Measurements from ENCODE around the gene MCHR2. TPM values are rescaled to one million over a fixed set of nuclear protein-coding genes. Genes with fewer than 3 reads are reported as not detected.

Gene MCHR2
- total RNA-seq, 4 donors from 2014 or later: not detected

DNA sequence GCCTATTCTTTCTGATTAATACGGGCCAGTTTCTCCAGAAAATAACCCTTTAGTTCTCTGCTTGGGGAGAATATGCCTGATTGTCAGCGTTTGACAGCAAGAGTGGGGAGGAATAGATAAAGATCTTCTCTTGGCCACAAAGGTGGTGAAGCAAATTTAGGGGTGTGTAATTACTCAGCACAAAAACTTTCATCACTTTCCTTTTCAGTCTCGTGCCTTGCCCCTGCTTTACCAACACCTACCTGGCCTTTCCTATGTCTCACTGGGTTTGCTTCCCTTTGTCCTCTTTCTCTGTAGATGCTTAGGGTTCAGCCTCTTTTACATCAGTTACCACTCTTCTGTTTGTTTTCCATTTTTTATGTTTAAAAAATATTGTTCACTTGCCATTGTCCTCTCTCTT, 99.2 kb downstream of the MCHR2 start:
- DNase-seq (ENCODE audit: low spot score in 2 of 2): no peak
- intact Hi-C loops (cut with DNase I; ENCODE audit: low total_unique reads): no loop called here
- no peak for TF ChIP-seq POLR2A (IDR thresholded peaks at IDR 0.05)
- TF ChIP-seq, protein P1, sequence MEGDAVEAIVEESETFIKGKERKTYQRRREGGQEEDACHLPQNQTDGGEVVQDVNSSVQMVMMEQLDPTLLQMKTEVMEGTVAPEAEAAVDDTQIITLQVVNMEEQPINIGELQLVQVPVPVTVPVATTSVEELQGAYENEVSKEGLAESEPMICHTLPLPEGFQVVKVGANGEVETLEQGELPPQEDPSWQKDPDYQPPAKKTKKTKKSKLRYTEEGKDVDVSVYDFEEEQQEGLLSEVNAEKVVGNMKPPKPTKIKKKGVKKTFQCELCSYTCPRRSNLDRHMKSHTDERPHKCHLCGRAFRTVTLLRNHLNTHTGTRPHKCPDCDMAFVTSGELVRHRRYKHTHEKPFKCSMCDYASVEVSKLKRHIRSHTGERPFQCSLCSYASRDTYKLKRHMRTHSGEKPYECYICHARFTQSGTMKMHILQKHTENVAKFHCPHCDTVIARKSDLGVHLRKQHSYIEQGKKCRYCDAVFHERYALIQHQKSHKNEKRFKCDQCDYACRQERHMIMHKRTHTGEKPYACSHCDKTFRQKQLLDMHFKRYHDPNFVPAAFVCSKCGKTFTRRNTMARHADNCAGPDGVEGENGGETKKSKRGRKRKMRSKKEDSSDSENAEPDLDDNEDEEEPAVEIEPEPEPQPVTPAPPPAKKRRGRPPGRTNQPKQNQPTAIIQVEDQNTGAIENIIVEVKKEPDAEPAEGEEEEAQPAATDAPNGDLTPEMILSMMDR (IDR thresholded peaks at IDR 0.05): no peak
- no peak overlapping the region for H3K4me3 ChIP-seq (ENCODE audit: low read depth, poor library complexity, severe bottlenecking)
- WGBS, 2 donors: 67 to 86% methylated on average over 3 of the region's 3 CpGs

DNA sequence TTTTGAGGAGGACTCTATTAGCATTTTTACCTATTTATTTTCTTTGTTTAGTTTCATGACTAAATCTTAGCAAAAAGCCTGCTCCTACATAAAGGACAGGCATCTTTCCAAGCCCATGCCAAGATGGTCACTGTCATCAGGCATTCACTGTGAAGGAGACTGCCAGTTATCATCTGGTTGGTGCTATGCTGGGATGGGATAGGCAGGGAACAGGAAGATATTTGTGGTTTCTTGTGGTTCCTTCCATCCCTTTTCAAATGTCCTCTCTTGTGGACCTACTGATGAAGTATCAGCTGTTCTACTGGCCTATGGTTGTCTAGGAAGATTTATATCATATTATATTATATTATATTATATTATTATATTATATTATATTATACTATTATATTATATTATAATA, 107.0 kb downstream of the MCHR2 start:
- DNase-seq (ENCODE audit: low spot score in 2 of 2): no peak
- no peak for TF ChIP-seq POLR2A (IDR thresholded peaks at IDR 0.05)
- TF ChIP-seq, protein P1 (IDR thresholded peaks at IDR 0.05): no peak
- intact Hi-C loops (cut with DNase I; ENCODE audit: low total_unique reads): no loop called here
- H3K4me3 ChIP-seq (ENCODE audit: low read depth, poor library complexity, severe bottlenecking): no peak overlapping the region

DNA sequence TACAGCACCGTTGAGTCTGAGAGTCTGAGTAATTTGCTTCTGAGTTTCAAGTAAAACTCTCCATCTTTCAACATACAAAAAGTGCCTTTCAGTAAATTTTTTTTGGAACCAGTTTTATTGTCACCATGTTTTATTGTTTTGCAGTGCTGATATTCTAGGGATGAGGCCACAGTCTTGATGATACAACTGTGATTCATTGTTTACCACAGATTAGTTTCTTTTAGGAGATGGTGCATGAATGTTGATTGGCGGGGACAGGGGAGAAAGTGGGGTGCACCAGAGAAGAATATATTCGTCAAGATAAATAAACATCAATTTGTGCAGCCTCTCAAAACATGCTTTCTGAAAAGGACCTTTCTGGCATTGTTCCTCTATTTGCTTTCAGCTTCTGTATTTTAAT, 109.0 kb downstream of the MCHR2 start:
- DNase-seq (ENCODE audit: low spot score in 2 of 2): no peak
- intact Hi-C loops (cut with DNase I; ENCODE audit: low total_unique reads): no loop called here
- TF ChIP-seq, protein P1 (IDR thresholded peaks at IDR 0.05): no peak
- no peak for TF ChIP-seq POLR2A (IDR thresholded peaks at IDR 0.05)
- WGBS, 2 donors: 59 to 61% methylated on average over 3 of the region's 3 CpGs
- no peak overlapping the region for H3K4me3 ChIP-seq (ENCODE audit: low read depth, poor library complexity, severe bottlenecking)

DNA sequence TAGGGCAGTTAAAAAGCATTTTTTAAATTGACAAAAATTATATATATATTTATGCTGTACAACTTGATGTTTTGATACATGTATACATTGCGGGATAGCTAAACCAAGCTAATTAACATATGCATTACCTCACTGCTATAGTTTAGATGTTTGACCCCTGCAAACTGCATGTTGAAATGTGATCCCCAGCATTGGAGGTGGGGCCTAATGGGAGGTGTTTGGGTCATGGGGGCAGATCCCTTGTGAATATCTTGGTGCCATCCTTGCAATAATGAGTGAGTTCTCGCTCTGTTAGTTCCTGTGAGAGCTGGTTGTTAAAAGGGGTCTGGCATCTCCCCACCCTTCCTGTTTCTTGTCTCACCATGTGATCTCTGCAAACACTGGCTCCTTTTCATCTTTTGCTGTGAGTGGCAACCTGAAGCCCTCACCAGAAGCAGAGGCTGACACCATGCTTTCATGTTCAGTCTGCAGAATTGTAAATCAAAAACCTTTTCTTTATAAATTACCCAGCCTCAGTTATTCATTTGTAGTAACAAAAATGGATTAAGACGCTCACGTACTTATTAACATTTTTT, 111.8 kb downstream of the MCHR2 start:
- WGBS, 2 donors: 77 to 78% methylated on average over 4 of the region's 4 CpGs
- intact Hi-C loops (cut with DNase I; ENCODE audit: low total_unique reads): no loop called here
- no peak for DNase-seq (ENCODE audit: low spot score in 2 of 2)
- no peak overlapping the region for H3K4me3 ChIP-seq (ENCODE audit: low read depth, poor library complexity, severe bottlenecking)
- TF ChIP-seq, protein P1 (IDR thresholded peaks at IDR 0.05): no peak
- no peak for TF ChIP-seq POLR2A (IDR thresholded peaks at IDR 0.05)

DNA sequence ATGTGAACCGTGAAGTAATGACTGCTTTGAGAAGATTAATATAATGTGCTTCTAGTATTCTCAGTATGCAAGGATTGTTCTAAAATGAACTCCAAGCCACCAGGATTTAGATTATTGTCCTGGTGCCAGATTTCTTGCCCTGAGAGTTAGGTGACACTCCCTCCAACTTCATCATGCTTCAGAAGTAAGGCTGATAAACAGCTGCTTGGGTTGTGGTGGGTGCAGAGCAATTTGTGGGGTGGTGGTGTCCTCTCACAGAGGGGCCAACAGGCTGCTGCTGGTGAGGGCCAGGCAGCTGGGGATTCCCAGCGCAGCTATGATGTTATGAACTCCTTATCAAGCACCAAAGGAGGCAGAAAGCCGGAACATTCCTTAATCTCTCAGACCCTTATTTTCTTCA, 114.6 kb downstream of the MCHR2 start:
- intact Hi-C loops (cut with DNase I; ENCODE audit: low total_unique reads): loop anchor here (10.0 kb wide), 1 partner anchor 215 kb away; no protein-coding TSS in a partner anchor
- DNase-seq (ENCODE audit: low spot score in 2 of 2): no peak
- TF ChIP-seq POLR2A (IDR thresholded peaks at IDR 0.05): no peak
- TF ChIP-seq, protein P1 (IDR thresholded peaks at IDR 0.05): no peak
- WGBS, 2 donors: 55 to 61% methylated on average over 3 of the region's 3 CpGs
- H3K4me3 ChIP-seq (ENCODE audit: low read depth, poor library complexity, severe bottlenecking): no peak overlapping the region

DNA sequence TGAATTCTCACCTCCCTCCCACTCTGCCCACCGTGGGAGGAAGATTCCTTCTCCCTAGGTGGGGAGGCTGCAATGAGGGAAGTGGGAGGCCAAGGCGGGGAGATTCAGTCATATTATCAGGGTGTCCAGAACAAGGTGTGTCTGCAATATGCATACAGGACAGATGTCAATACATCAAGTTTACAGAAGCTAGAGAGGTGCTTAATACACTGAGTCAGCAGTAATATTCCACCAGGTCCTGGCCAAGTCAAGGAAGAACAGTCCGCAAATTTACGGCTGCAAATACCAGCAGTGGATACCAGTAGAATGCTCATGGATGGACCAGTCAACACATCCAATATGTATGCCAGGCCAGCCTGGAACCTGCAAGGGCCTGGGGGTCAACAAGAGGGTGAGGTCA, 119.0 kb downstream of the MCHR2 start:
- no peak for DNase-seq (ENCODE audit: low spot score in 2 of 2)
- no peak for TF ChIP-seq POLR2A (IDR thresholded peaks at IDR 0.05)
- TF ChIP-seq, protein P1 (IDR thresholded peaks at IDR 0.05): no peak
- no peak overlapping the region for H3K4me3 ChIP-seq (ENCODE audit: low read depth, poor library complexity, severe bottlenecking)
- intact Hi-C loops (cut with DNase I; ENCODE audit: low total_unique reads): loop anchor here (10.0 kb wide), 1 partner anchor 220 kb away; no protein-coding TSS in a partner anchor
- 80 to 87% methylated on average over 4 of the region's 4 CpGs for WGBS, 2 donors

Data from lower leg skin (tissue), 4 donors.